Stomach smooth muscle (tissue), 2 donors: ENCODE data around the gene CCT6B.
A peak's percentile ranks its signal among the peaks of the same experiment; 100 is the strongest.

Source experiments
- H3K27ac ChIP-seq: one replicate; pipeline ENCODE4 v1.7.0; 2013; ENCODE audit warnings: mild to moderate bottlenecking, low read length, inconsistent platforms
- H3K27me3 ChIP-seq, 2 donors: one replicate each; pipeline ENCODE4 v1.7.0; 2013; ENCODE audit warnings: low read length in 2 of 2; ENCODE audit not compliant: insufficient read depth in 2 of 2, control insufficient read depth in 1 of 2
- H3K36me3 ChIP-seq, 2 donors: one replicate each; pipeline ENCODE4 v1.7.0; 2013; ENCODE audit warnings: low read length in 2 of 2; ENCODE audit not compliant: control insufficient read depth in 2 of 2, insufficient read depth in 2 of 2
- H3K4me1 ChIP-seq: one replicate; pipeline ENCODE4 v1.7.0; 2013; ENCODE audit warnings: low read length; ENCODE audit not compliant: control insufficient read depth, insufficient read depth
- H3K4me3 ChIP-seq, 2 donors: one replicate each; pipeline ENCODE4 v1.7.0; 2013; ENCODE audit warnings: low read length in 2 of 2
- H3K9ac ChIP-seq, 2 donors: one replicate each; pipeline ENCODE4 v1.7.0; 2013; ENCODE audit warnings: low read length in 2 of 2, mild to moderate bottlenecking in 1 of 2
- H3K9me3 ChIP-seq, 2 donors: one replicate each; pipeline ENCODE4 v1.7.0; 2013; ENCODE audit warnings: low read length in 2 of 2; ENCODE audit not compliant: control insufficient read depth in 2 of 2
- donor health status: healthy.
- donor health status: Pancreatic carcinoma.

The CCT6B gene

GRCh38 chr17:34997355-34997862, 36.1 kb upstream of the CCT6B start:
- H3K27me3 ChIP-seq = no peaks in the 10 kb centered on the region
- H3K9ac ChIP-seq = peak overlapping the region; percentile 69 to 78
- H3K9me3 ChIP-seq = no peaks in the 10 kb centered on the region
- peaks cover 53 to 63% of the 10 kb centered on the region in 2 donors for H3K36me3 ChIP-seq
- H3K27ac ChIP-seq = peak overlapping the region; percentile 98
- H3K4me3 ChIP-seq = peak overlapping the region in 1 of 2 donors; percentile 40
- H3K4me1 ChIP-seq = peaks cover 50% of the 10 kb centered on the region

GRCh38 chr17:34996422-34997285, 35.4 kb upstream of the CCT6B start:
- Histone ChIP-seq H3K9ac (peak overlapping the region; percentile 41 to 47), H3K4me1 (peaks cover 42% of the 10 kb centered on the region), H3K27me3 (no peaks in the 10 kb centered on the region), H3K27ac (peak overlapping the region; percentile 98), H3K9me3 (no peaks in the 10 kb centered on the region), H3K36me3 (peaks cover 54 to 68% of the 10 kb centered on the region in 2 donors), H3K4me3 (no peak overlapping the region)

GRCh38 chr17:34993031-34993430, 31.8 kb upstream of the CCT6B start:
- H3K9ac ChIP-seq = no peak overlapping the region
- no peaks in the 10 kb centered on the region for H3K27me3 ChIP-seq
- no peak overlapping the region for H3K27ac ChIP-seq
- peaks cover 21% of the 10 kb centered on the region for H3K4me1 ChIP-seq
- H3K36me3 ChIP-seq = peaks cover 58 to 70% of the 10 kb centered on the region in 2 donors
- no peak overlapping the region for H3K4me3 ChIP-seq
- no peaks in the 10 kb centered on the region for H3K9me3 ChIP-seq

- peaks cover 8% of the 10 kb centered on the region for H3K4me1 ChIP-seq
- H3K27me3 ChIP-seq = no peaks in the 10 kb centered on the region
- H3K27ac ChIP-seq = peak overlapping the region; percentile 62
- no peak overlapping the region for H3K9ac ChIP-seq
- no peak overlapping the region for H3K4me3 ChIP-seq
- no peaks in the 10 kb centered on the region for H3K9me3 ChIP-seq
- H3K36me3 ChIP-seq = peaks cover 66 to 74% of the 10 kb centered on the region in 2 donors
Observed at GRCh38 chr17:34991606-34992005, 30.3 kb upstream of the CCT6B start.

- peak overlapping the region; percentile 62 for H3K27ac ChIP-seq
- H3K36me3 ChIP-seq = peaks cover 64 to 69% of the 10 kb centered on the region in 2 donors
- no peaks in the 10 kb centered on the region for H3K27me3 ChIP-seq
- no peaks in the 10 kb centered on the region for H3K9me3 ChIP-seq
- peaks cover 2% of the 10 kb centered on the region for H3K4me1 ChIP-seq
- no peak overlapping the region for H3K9ac ChIP-seq
- H3K4me3 ChIP-seq = no peak overlapping the region
Observed at GRCh38 chr17:34990921-34991365, 29.7 kb upstream of the CCT6B start.

- Histone ChIP-seq H3K36me3 (peaks cover 56 to 64% of the 10 kb centered on the region in 2 donors), H3K4me3 (no peak overlapping the region), H3K27me3 (no peaks in the 10 kb centered on the region), H3K27ac (no peak overlapping the region), H3K4me1 (peaks cover 2% of the 10 kb centered on the region), H3K9me3 (no peaks in the 10 kb centered on the region), H3K9ac (no peak overlapping the region)
Observed at GRCh38 chr17:34989473-34989872, 28.2 kb upstream of the CCT6B start.

GRCh38 chr17:34988644-34989043, 27.4 kb upstream of the CCT6B start:
- Histone ChIP-seq H3K9me3 (no peaks in the 10 kb centered on the region), H3K9ac (no peak overlapping the region), H3K27me3 (no peaks in the 10 kb centered on the region), H3K36me3 (peaks cover 49 to 57% of the 10 kb centered on the region in 2 donors), H3K4me3 (no peak overlapping the region), H3K27ac (no peak overlapping the region), H3K4me1 (peaks cover 3% of the 10 kb centered on the region)

GRCh38 chr17:34987232-34987631, 26.0 kb upstream of the CCT6B start:
- H3K4me3 ChIP-seq = no peak overlapping the region
- no peak overlapping the region for H3K27ac ChIP-seq
- peaks cover 11% of the 10 kb centered on the region for H3K4me1 ChIP-seq
- no peaks in the 10 kb centered on the region for H3K9me3 ChIP-seq
- peaks cover 42 to 48% of the 10 kb centered on the region in 2 donors for H3K36me3 ChIP-seq
- no peak overlapping the region for H3K9ac ChIP-seq
- H3K27me3 ChIP-seq = no peaks in the 10 kb centered on the region

GRCh38 chr17:34981538-34982241, 20.4 kb upstream of the CCT6B start:
- H3K36me3 ChIP-seq = peaks cover 10 to 17% of the 10 kb centered on the region in 2 donors
- no peaks in the 10 kb centered on the region for H3K9me3 ChIP-seq
- peak overlapping the region; percentile 70 to 82 for H3K4me3 ChIP-seq
- peak overlapping the region; percentile 94 to 99 for H3K9ac ChIP-seq
- H3K27me3 ChIP-seq = no peaks in the 10 kb centered on the region
- H3K27ac ChIP-seq = peak overlapping the region; percentile 96
- peaks cover 17% of the 10 kb centered on the region for H3K4me1 ChIP-seq

GRCh38 chr17:34980681-34981537, 19.6 kb upstream of the CCT6B start:
- Histone ChIP-seq H3K27ac (peak overlapping the region; percentile 96), H3K4me1 (peaks cover 17% of the 10 kb centered on the region), H3K36me3 (peaks cover 7 to 13% of the 10 kb centered on the region in 2 donors), H3K4me3 (peak overlapping the region; percentile 70 to 82), H3K9ac (peak overlapping the region; percentile 94 to 99), H3K27me3 (no peaks in the 10 kb centered on the region), H3K9me3 (no peaks in the 10 kb centered on the region)
